ENCODE measurements around the gene PCNP.
"Not testable (repeated sequence)": the region's sequence is repeated elsewhere in the genome, so short reads cannot be mapped to it uniquely, and the experiment has no call there.

Gene PCNP

GRCh38 chr3:101635954-101636798 lies 62.2 kb downstream of the PCNP start:
- Mint-ChIP-seq H3K27ac (no peak overlapping the region), H3K27me3 (no peaks in the 10 kb centered on the region), H3K36me3 (no peaks in the 10 kb centered on the region), H3K4me1 (no peaks in the 10 kb centered on the region), H3K4me3 (no peak overlapping the region), H3K9me3 (no peaks in the 10 kb centered on the region)

GRCh38 chr3:101637451-101637850 lies 63.5 kb downstream of the PCNP start:
- Mint-ChIP-seq H3K27ac (no peak overlapping the region), H3K27me3 (no peaks in the 10 kb centered on the region), H3K36me3 (peaks cover 1% of the 10 kb centered on the region), H3K4me3 (no peak overlapping the region), H3K9me3 (no peaks in the 10 kb centered on the region), H3K4me1 (no peaks in the 10 kb centered on the region)

GRCh38 chr3:101638261-101638745 lies 64.3 kb downstream of the PCNP start:
- Mint-ChIP-seq H3K4me1 (peaks cover 4% of the 10 kb centered on the region), H3K36me3 (peaks cover 1% of the 10 kb centered on the region), H3K27ac (no peak overlapping the region), H3K9me3 (no peaks in the 10 kb centered on the region), H3K4me3 (no peak overlapping the region), H3K27me3 (no peaks in the 10 kb centered on the region)

GRCh38 chr3:101639280-101639963 lies 65.4 kb downstream of the PCNP start:
- H3K9me3 Mint-ChIP-seq: no peaks in the 10 kb centered on the region
- H3K27ac Mint-ChIP-seq: no peak overlapping the region
- no peak overlapping the region for H3K4me3 Mint-ChIP-seq
- peaks cover 1% of the 10 kb centered on the region for H3K36me3 Mint-ChIP-seq
- H3K4me1 Mint-ChIP-seq: peaks cover 15% of the 10 kb centered on the region
- no peaks in the 10 kb centered on the region for H3K27me3 Mint-ChIP-seq

GRCh38 chr3:101640256-101640655 lies 66.3 kb downstream of the PCNP start:
- Mint-ChIP-seq H3K9me3 (no peaks in the 10 kb centered on the region), H3K27me3 (no peaks in the 10 kb centered on the region), H3K4me3 (no peak overlapping the region), H3K36me3 (peaks cover 1% of the 10 kb centered on the region), H3K4me1 (peaks cover 23% of the 10 kb centered on the region), H3K27ac (no peak overlapping the region)

GRCh38 chr3:101641397-101642115 lies 67.6 kb downstream of the PCNP start:
- peaks cover 31% of the 10 kb centered on the region for H3K4me1 Mint-ChIP-seq
- H3K27ac Mint-ChIP-seq, H3K27me3 Mint-ChIP-seq, H3K4me3 Mint-ChIP-seq, H3K36me3 Mint-ChIP-seq, H3K9me3 Mint-ChIP-seq: not testable (repeated sequence)

GRCh38 chr3:101642441-101642840 lies 68.5 kb downstream of the PCNP start:
- no peak overlapping the region for H3K27ac Mint-ChIP-seq

GRCh38 chr3:101643009-101643844 lies 69.2 kb downstream of the PCNP start:
- H3K9me3 Mint-ChIP-seq: no peaks in the 10 kb centered on the region
- H3K36me3 Mint-ChIP-seq: peaks cover 10% of the 10 kb centered on the region
- peaks cover 31% of the 10 kb centered on the region for H3K4me1 Mint-ChIP-seq
- H3K4me3 Mint-ChIP-seq: peak overlapping the region; percentile 48
- H3K27me3 Mint-ChIP-seq: no peaks in the 10 kb centered on the region
- peak overlapping the region; percentile 87 for H3K27ac Mint-ChIP-seq

More at GRCh38 chr3:101642441-101642840, 68.5 kb downstream of the PCNP start:
- Mint-ChIP-seq H3K9me3 (no peaks in the 10 kb centered on the region), H3K4me3 (no peak overlapping the region), H3K36me3 (peaks cover 8% of the 10 kb centered on the region), H3K4me1 (peaks cover 31% of the 10 kb centered on the region), H3K27me3 (no peaks in the 10 kb centered on the region)

Measured in activated naive CD4-positive, alpha-beta T cell treated with anti-CD3 and anti-CD28 coated beads, Interleukin-2, amount 50 U/mL, for 24 hours (primary cell).